Caco-2 (cell line): Measurements from ENCODE around the gene AMOTL2. TPM values are rescaled to one million over a fixed set of nuclear protein-coding genes. Genes with fewer than 3 reads are reported as not detected.

Experiments used
- BruUV-seq: library from RNA; stranded (reverse); fragments of 400-500 nt; replicated peaks from 2 replicates; lab custom pipeline; 2021; lab: Mats Ljungman, UMichigan
- CTCF ChIA-PET: fragments of 300-600 bp; sonication (Branson Sonifier 250); formaldehyde crosslinking; loops from one replicate; lab custom pipeline; 2022; ENCODE audit warnings: antibody characterized with exemption; lab: Charles Lee
- POLR2A ChIA-PET: fragments of 300-600 bp; sonication (Branson Sonifier 250); formaldehyde crosslinking; loops from one replicate; lab custom pipeline; 2022; ENCODE audit warnings: antibody characterized with exemption; lab: Charles Lee
- DNase-seq, 2 experiments: peaks; one replicate each; pipeline versions ENCODE4 v3.0.0 to v3.0.0-alpha.2; 2020 to 2022
- H3K27me3 ChIP-seq: replicated peaks from 2 replicates; pipeline ENCODE4 v1.6.0; 2011; ENCODE audit warnings: low read length; ENCODE audit not compliant: control insufficient read depth, insufficient read depth
- H3K36me3 ChIP-seq: 2 replicates; pipeline ENCODE4 v1.5.1; 2011; ENCODE audit warnings: low read length; ENCODE audit not compliant: control insufficient read depth, insufficient read depth
- H3K4me1 ChIP-seq: fragments of 250-450 bp; sonication (Bioruptor Pico); 2 replicates; pipeline ENCODE4 v1.5.1; 2020; ENCODE audit warnings: mild to moderate bottlenecking
- H3K4me3 ChIP-seq: 2 replicates; pipeline ENCODE4 v1.5.1; 2011; ENCODE audit warnings: low read depth, mild to moderate bottlenecking, control low read depth, low read length
- H3K9me3 ChIP-seq: fragments of 250-450 bp; sonication (Bioruptor Pico); 2 replicates; pipeline ENCODE4 v1.5.1; 2020; ENCODE audit warnings: mild to moderate bottlenecking, moderate library complexity
- H3K27ac Mint-ChIP-seq: one replicate; pipeline ENCODE4 v1.8.0; 2022; ENCODE audit warnings: mixed read lengths; ENCODE audit not compliant: unreplicated experiment
- H3K27me3 Mint-ChIP-seq: one replicate; pipeline ENCODE4 v1.8.0; 2022; ENCODE audit warnings: mixed read lengths; ENCODE audit not compliant: insufficient read depth, unreplicated experiment
- H3K36me3 Mint-ChIP-seq: one replicate; pipeline ENCODE4 v1.8.0; 2022; ENCODE audit warnings: mild to moderate bottlenecking, mixed read lengths; ENCODE audit not compliant: insufficient read depth, unreplicated experiment
- H3K4me1 Mint-ChIP-seq: one replicate; pipeline ENCODE4 v1.8.0; 2022; ENCODE audit warnings: low read depth, mixed read lengths; ENCODE audit not compliant: unreplicated experiment
- H3K4me3 Mint-ChIP-seq: one replicate; pipeline ENCODE4 v1.8.0; 2022; ENCODE audit warnings: mild to moderate bottlenecking, moderate library complexity, mixed read lengths; ENCODE audit not compliant: unreplicated experiment
- H3K9me3 Mint-ChIP-seq: one replicate; pipeline ENCODE4 v1.8.0; 2022; ENCODE audit warnings: mixed read lengths; ENCODE audit not compliant: unreplicated experiment
- intact Hi-C: fragments of 100-400 bp; cut with micrococcal nuclease; formaldehyde crosslinking; loops from one replicate; pipeline ENCODE4 v1.10.0; 2022; ENCODE audit not compliant: unreplicated experiment
- total RNA-seq: library from RNA; stranded (reverse); gene quantifications from 2 replicates; pipeline ENCODE4 v1.2.3, GENCODE V29; 2022
- TF ChIP-seq, protein P1 (sequence below), 2 experiments: fragments of 200-600 bp in 1 of 2; IDR thresholded peaks; 1 replicate in 1 of 2; 2 replicates in 1 of 2; pipeline versions ENCODE4 v1.5.1 to v1.8.0; 2011 to 2022; ENCODE audit warnings: antibody characterized with exemption in 1 of 2, control low read depth in 1 of 2, inconsistent platforms in 1 of 2, low read depth in 1 of 2, low read length in 1 of 2, mild to moderate bottlenecking in 1 of 2, moderate library complexity in 1 of 2; ENCODE audit not compliant: insufficient read depth in 1 of 2, severe bottlenecking in 1 of 2, unreplicated experiment in 1 of 2

AMOTL2 gene
- total RNA-seq, 1 experiment from 2014 or later: 271 TPM

DNA sequence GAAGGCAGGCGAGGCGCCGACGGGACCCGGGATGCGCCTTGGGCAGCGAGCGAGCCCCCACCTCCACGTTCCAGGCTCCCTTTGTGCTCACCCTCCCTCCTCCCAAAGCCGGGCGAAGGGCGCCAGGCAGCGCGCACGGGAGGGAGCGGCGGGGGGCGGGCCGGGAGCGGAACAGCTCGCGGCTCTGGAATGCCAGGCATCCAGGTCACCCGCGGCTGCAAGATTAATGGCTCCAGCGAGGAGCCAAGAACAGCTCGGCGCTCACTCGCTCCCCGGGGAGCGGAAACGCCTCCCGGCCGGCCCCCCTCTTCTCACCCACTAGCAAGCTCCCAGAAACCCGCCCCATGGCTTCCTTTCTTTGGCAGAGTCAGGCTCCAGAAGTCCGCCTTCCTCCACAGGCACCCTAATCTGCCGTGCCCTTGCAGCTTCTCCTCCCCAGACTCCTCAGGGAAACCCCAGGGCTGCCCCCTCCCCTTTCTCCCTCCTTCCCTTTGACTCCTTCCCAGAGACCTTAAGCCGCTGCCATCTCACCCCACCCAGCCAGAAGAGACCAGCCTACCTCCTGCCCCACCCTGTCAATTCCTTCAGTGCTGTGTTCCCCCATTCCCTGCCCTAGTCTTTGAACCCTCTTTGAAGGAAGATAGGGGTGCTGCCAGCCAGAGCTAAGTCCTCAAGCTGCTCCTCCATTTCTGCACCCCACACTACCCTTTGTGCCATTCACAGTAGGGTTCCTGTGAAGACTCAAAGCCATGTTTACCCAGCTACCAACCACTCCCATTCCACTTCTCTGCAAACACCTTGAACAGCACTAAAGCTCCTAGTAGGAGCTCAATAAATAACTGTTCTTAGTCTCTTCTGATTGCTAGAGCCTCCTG lies 9.9 kb downstream of the AMOTL2 start:
- H3K4me3 ChIP-seq: 0 out of 2 replicates have a peak overlapping the region, but pooled peaks have one; percentile 6
- H3K27ac Mint-ChIP-seq: peak overlapping the region; percentile 82
- CTCF ChIA-PET: interaction anchor here (0.6 to 3.1 kb wide), 11 partner anchors 10 to 152 kb away, joined by 3 to 29 read pairs (median 5); partner anchors contain the start of gene AMOTL2
- peaks cover 42% of the 10 kb centered on the region for H3K4me1 Mint-ChIP-seq
- H3K9me3 Mint-ChIP-seq: no peaks in the 10 kb centered on the region
- TF ChIP-seq, protein P1, sequence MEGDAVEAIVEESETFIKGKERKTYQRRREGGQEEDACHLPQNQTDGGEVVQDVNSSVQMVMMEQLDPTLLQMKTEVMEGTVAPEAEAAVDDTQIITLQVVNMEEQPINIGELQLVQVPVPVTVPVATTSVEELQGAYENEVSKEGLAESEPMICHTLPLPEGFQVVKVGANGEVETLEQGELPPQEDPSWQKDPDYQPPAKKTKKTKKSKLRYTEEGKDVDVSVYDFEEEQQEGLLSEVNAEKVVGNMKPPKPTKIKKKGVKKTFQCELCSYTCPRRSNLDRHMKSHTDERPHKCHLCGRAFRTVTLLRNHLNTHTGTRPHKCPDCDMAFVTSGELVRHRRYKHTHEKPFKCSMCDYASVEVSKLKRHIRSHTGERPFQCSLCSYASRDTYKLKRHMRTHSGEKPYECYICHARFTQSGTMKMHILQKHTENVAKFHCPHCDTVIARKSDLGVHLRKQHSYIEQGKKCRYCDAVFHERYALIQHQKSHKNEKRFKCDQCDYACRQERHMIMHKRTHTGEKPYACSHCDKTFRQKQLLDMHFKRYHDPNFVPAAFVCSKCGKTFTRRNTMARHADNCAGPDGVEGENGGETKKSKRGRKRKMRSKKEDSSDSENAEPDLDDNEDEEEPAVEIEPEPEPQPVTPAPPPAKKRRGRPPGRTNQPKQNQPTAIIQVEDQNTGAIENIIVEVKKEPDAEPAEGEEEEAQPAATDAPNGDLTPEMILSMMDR (IDR thresholded peaks at IDR 0.05; ENCODE audit: insufficient read depth in 1 of 2, low read depth in 1 of 2, low read length in 1 of 2, severe bottlenecking in 1 of 2, unreplicated experiment in 1 of 2): no peak
- peaks cover 95% of the 10 kb centered on the region for H3K4me1 ChIP-seq
- intact Hi-C loops: loop anchor here (1.0 to 2.0 kb wide), 3 partner anchors 10 to 151 kb away; partner anchors contain the start of gene AMOTL2
- peak; percentile 95 to 97 for DNase-seq
- no peaks in the 10 kb centered on the region for H3K9me3 ChIP-seq
- H3K36me3 ChIP-seq: peaks cover 28% of the 10 kb centered on the region
- POLR2A ChIA-PET: interaction anchor here (0.6 to 4.1 kb wide), 16 partner anchors 8 to 122 kb away, joined by 3 to 70 read pairs (median 5); partner anchors contain the start of genes AMOTL2 and CEP63
- peaks cover 100% of the 10 kb centered on the region for H3K36me3 Mint-ChIP-seq
- no TSS peak for BruUV-seq
- peak overlapping the region; percentile 70 for H3K4me3 Mint-ChIP-seq
- H3K27me3 ChIP-seq: no peaks in the 10 kb centered on the region
- no peaks in the 10 kb centered on the region for H3K27me3 Mint-ChIP-seq

DNA sequence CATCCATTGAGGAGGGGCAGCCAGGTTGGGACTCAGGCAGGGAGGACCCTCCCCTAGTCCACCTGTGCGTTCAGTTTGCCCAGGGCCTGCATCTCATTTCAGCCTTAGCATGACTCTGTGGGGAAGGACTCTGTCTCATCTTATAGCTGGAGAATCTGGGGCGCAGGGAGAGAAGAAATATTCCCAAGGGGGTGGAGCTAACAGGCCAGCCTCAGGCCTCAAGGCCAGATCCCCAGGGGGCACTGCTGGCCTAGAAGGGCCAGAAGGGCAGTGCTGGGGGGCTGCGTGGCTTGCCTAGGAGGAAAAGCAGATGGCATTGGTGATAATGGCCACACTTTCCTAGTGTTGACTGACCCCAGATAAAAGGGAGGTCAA lies 10.9 kb downstream of the AMOTL2 start:
- intact Hi-C loops: no loop called here
- CTCF ChIA-PET: interaction anchor here (1.9 to 3.1 kb wide), 3 partner anchors 11 to 111 kb away, joined by 5 to 29 read pairs (median 8); no protein-coding TSS in a partner anchor
- H3K27me3 Mint-ChIP-seq: no peaks in the 10 kb centered on the region
- peak overlapping the region; percentile 70 for H3K4me3 Mint-ChIP-seq
- Histone ChIP-seq H3K27me3 (no peaks in the 10 kb centered on the region), H3K4me3 (no peak overlapping the region), H3K9me3 (no peaks in the 10 kb centered on the region), H3K36me3 (peaks cover 29% of the 10 kb centered on the region), H3K4me1 (peaks cover 95% of the 10 kb centered on the region)
- TF ChIP-seq, protein P1 (IDR thresholded peaks at IDR 0.05; ENCODE audit: insufficient read depth in 1 of 2, low read depth in 1 of 2, low read length in 1 of 2, severe bottlenecking in 1 of 2, unreplicated experiment in 1 of 2): no peak
- BruUV-seq: no TSS peak
- POLR2A ChIA-PET: interaction anchor here (1.1 to 4.1 kb wide), 7 partner anchors 8 to 54 kb away, joined by 3 to 70 read pairs (median 15); partner anchors contain the start of gene AMOTL2
- peaks cover 41% of the 10 kb centered on the region for H3K4me1 Mint-ChIP-seq
- H3K9me3 Mint-ChIP-seq: no peaks in the 10 kb centered on the region
- peak overlapping the region; percentile 82 for H3K27ac Mint-ChIP-seq
- DNase-seq: no peak
- peaks cover 100% of the 10 kb centered on the region for H3K36me3 Mint-ChIP-seq

DNA sequence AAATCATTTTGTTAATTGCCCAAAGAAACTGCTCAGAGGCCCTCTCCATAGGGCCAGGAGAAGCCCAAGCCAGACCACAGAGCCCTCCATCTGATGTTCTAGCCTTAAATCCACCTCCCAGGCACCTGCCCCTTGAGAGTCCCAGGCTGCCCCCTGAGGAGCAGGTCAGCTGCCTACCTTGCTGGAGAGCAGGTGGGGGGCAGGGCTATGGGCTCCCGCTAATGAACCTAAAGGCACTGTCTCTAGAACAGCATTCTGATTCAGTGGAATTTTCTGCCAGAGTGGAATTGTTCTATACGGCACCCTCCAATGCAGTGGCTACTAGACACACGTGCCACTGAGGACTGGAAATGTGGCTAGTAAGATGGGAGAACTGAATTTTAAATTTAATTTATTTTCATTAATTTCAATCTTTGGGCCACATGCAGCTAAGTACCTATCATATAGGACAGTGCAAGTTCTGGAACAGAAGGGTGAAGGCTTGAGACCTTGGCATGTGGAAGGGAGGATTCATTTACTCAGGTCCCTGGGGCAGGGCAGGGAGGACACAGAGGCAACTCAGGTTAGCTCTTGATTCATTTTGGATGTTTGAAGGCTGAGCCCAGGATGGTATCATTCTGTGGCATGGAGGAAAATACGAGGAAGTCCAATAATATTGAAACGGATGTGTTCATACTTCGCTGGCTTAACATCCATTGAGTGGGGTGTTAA lies 11.4 kb downstream of the AMOTL2 start:
- DNase-seq: peak in 1 of 2 experiments; percentile 21
- Histone ChIP-seq H3K4me3 (no peak overlapping the region), H3K27me3 (no peaks in the 10 kb centered on the region), H3K9me3 (no peaks in the 10 kb centered on the region), H3K36me3 (peaks cover 29% of the 10 kb centered on the region), H3K4me1 (peaks cover 95% of the 10 kb centered on the region)
- Mint-ChIP-seq H3K36me3 (peaks cover 100% of the 10 kb centered on the region), H3K4me1 (peaks cover 46% of the 10 kb centered on the region), H3K27ac (peak overlapping the region; percentile 82), H3K9me3 (no peaks in the 10 kb centered on the region), H3K27me3 (no peaks in the 10 kb centered on the region), H3K4me3 (peak overlapping the region; percentile 70)
- POLR2A ChIA-PET: interaction anchor here (1.1 to 4.1 kb wide), 3 partner anchors 12 to 53 kb away, joined by 3 to 31 read pairs (median 4); partner anchors contain the start of gene AMOTL2
- CTCF ChIA-PET: no interaction called here
- TF ChIP-seq, protein P1 (IDR thresholded peaks at IDR 0.05; ENCODE audit: insufficient read depth in 1 of 2, low read depth in 1 of 2, low read length in 1 of 2, severe bottlenecking in 1 of 2, unreplicated experiment in 1 of 2): no peak
- TSS peak; percentile 4 for BruUV-seq
- intact Hi-C loops: no loop called here
